Gastroesophageal sphincter (tissue), 3 donors: ENCODE data around the gene PTGDS.

Source experiments
- POLR2A ChIP-seq, 2 donors: fragments of 450-650 bp; IDR thresholded peaks; one replicate each; pipeline ENCODE4 v1.6.1; 2017; ENCODE audit warnings: antibody characterized with exemption in 2 of 2, mild to moderate bottlenecking in 2 of 2, moderate library complexity in 1 of 2
- POLR2AphosphoS5 ChIP-seq: sonication (generic); formaldehyde crosslinking; IDR thresholded peaks from one replicate; pipeline ENCODE4 v1.6.1; 2017; ENCODE audit warnings: antibody characterized with exemption
- TF ChIP-seq, protein P1 (sequence below), 4 experiments: fragments of 200-600 bp in 2 of 4; fragments of 450-650 bp in 2 of 4; sonication (generic) in 1 of 4; IDR thresholded peaks; one replicate each; pipeline ENCODE4 v1.5.1; 2017 to 2019; ENCODE audit warnings: antibody characterized with exemption in 4 of 4, mild to moderate bottlenecking in 2 of 4, moderate library complexity in 2 of 4

- no peak for TF ChIP-seq POLR2A (IDR thresholded peaks at IDR 0.05)
- TF ChIP-seq, protein P1, sequence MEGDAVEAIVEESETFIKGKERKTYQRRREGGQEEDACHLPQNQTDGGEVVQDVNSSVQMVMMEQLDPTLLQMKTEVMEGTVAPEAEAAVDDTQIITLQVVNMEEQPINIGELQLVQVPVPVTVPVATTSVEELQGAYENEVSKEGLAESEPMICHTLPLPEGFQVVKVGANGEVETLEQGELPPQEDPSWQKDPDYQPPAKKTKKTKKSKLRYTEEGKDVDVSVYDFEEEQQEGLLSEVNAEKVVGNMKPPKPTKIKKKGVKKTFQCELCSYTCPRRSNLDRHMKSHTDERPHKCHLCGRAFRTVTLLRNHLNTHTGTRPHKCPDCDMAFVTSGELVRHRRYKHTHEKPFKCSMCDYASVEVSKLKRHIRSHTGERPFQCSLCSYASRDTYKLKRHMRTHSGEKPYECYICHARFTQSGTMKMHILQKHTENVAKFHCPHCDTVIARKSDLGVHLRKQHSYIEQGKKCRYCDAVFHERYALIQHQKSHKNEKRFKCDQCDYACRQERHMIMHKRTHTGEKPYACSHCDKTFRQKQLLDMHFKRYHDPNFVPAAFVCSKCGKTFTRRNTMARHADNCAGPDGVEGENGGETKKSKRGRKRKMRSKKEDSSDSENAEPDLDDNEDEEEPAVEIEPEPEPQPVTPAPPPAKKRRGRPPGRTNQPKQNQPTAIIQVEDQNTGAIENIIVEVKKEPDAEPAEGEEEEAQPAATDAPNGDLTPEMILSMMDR (IDR thresholded peaks at IDR 0.05) = no peak
- no peak for TF ChIP-seq POLR2AphosphoS5
Observed at GRCh38 chr9:136963341-136963740, 14.0 kb upstream of the PTGDS start.
